ENCODE data around the gene CDC5L.

Gene CDC5L

GRCh38 chr6:44352259-44352658 is 35.2 kb upstream of the CDC5L start:
- H3K9ac ChIP-seq, result no peak overlapping the region
- no peak overlapping the region for H3K4me2 ChIP-seq (ENCODE audit: low read length)
- no peak for TF ChIP-seq CTCF (IDR thresholded peaks at IDR 0.05)
- no peaks in the 10 kb centered on the region for H3K9me3 ChIP-seq (ENCODE audit: control insufficient read depth, low read length)
- no peaks in the 10 kb centered on the region for H3K79me2 ChIP-seq
- H3K36me3 ChIP-seq (ENCODE audit: control insufficient read depth, insufficient read depth, low read length), result no peaks in the 10 kb centered on the region
- H3K4me1 ChIP-seq, result no peaks in the 10 kb centered on the region
- H3K4me3 ChIP-seq (ENCODE audit: low read depth, low read length), result no peak overlapping the region
- H3K27me3 ChIP-seq (ENCODE audit: control insufficient read depth, insufficient read depth, low read length), result no peaks in the 10 kb centered on the region
- no peak overlapping the region for H3K27ac ChIP-seq
- no peak overlapping the region for H2AFZ ChIP-seq

GRCh38 chr6:44353336-44353735 is 34.2 kb upstream of the CDC5L start:
- no peaks in the 10 kb centered on the region for H3K36me3 ChIP-seq (ENCODE audit: control insufficient read depth, insufficient read depth, low read length)
- H3K4me2 ChIP-seq (ENCODE audit: low read length), result no peak overlapping the region
- H3K4me1 ChIP-seq, result no peaks in the 10 kb centered on the region
- no peak overlapping the region for H2AFZ ChIP-seq
- H3K79me2 ChIP-seq, result no peaks in the 10 kb centered on the region
- H3K9me3 ChIP-seq (ENCODE audit: control insufficient read depth, low read length), result no peaks in the 10 kb centered on the region
- H3K27ac ChIP-seq, result no peak overlapping the region
- H3K27me3 ChIP-seq (ENCODE audit: control insufficient read depth, insufficient read depth, low read length), result no peaks in the 10 kb centered on the region
- H3K4me3 ChIP-seq (ENCODE audit: low read depth, low read length), result no peak overlapping the region
- no peak for TF ChIP-seq CTCF (IDR thresholded peaks at IDR 0.05)
- no peak overlapping the region for H3K9ac ChIP-seq

GRCh38 chr6:44355640-44356039 is 31.9 kb upstream of the CDC5L start:
- no peak overlapping the region for H3K27ac ChIP-seq

GRCh38 chr6:44356487-44356886 is 31.0 kb upstream of the CDC5L start:
- no peaks in the 10 kb centered on the region for H3K4me1 ChIP-seq
- H3K36me3 ChIP-seq (ENCODE audit: control insufficient read depth, insufficient read depth, low read length), result no peaks in the 10 kb centered on the region
- TF ChIP-seq CTCF (IDR thresholded peaks at IDR 0.05), result no peak
- no peaks in the 10 kb centered on the region for H3K27me3 ChIP-seq (ENCODE audit: control insufficient read depth, insufficient read depth, low read length)
- no peaks in the 10 kb centered on the region for H3K79me2 ChIP-seq
- no peak overlapping the region for H3K9ac ChIP-seq
- no peak overlapping the region for H3K27ac ChIP-seq
- no peaks in the 10 kb centered on the region for H3K9me3 ChIP-seq (ENCODE audit: control insufficient read depth, low read length)
- no peak overlapping the region for H3K4me2 ChIP-seq (ENCODE audit: low read length)
- no peak overlapping the region for H2AFZ ChIP-seq
- H3K4me3 ChIP-seq (ENCODE audit: low read depth, low read length), result no peak overlapping the region

More at GRCh38 chr6:44355640-44356039, 31.9 kb upstream of the CDC5L start:
- H2AFZ ChIP-seq, result no peak overlapping the region
- no peak overlapping the region for H3K9ac ChIP-seq
- H3K4me1 ChIP-seq, result no peaks in the 10 kb centered on the region
- no peaks in the 10 kb centered on the region for H3K36me3 ChIP-seq (ENCODE audit: control insufficient read depth, insufficient read depth, low read length)
- no peak overlapping the region for H3K4me3 ChIP-seq (ENCODE audit: low read depth, low read length)
- no peak overlapping the region for H3K4me2 ChIP-seq (ENCODE audit: low read length)
- no peaks in the 10 kb centered on the region for H3K9me3 ChIP-seq (ENCODE audit: control insufficient read depth, low read length)
- H3K27me3 ChIP-seq (ENCODE audit: control insufficient read depth, insufficient read depth, low read length), result no peaks in the 10 kb centered on the region
- TF ChIP-seq CTCF (IDR thresholded peaks at IDR 0.05), result no peak
- no peaks in the 10 kb centered on the region for H3K79me2 ChIP-seq

- Histone ChIP-seq H3K79me2 (no peaks in the 10 kb centered on the region), H3K9me3 (ENCODE audit: control insufficient read depth, low read length) (no peaks in the 10 kb centered on the region), H3K4me2 (ENCODE audit: low read length) (no peak overlapping the region), H3K36me3 (ENCODE audit: control insufficient read depth, insufficient read depth, low read length) (no peaks in the 10 kb centered on the region), H3K4me3 (ENCODE audit: low read depth, low read length) (no peak overlapping the region), H3K9ac (no peak overlapping the region), H3K27ac (no peak overlapping the region), H3K27me3 (ENCODE audit: control insufficient read depth, insufficient read depth, low read length) (no peaks in the 10 kb centered on the region), H2AFZ (no peak overlapping the region), H3K4me1 (no peaks in the 10 kb centered on the region)
- no peak for TF ChIP-seq CTCF (IDR thresholded peaks at IDR 0.05)
Measured at GRCh38 chr6:44359973-44360372, 27.5 kb upstream of the CDC5L start.

Data from parathyroid adenoma (tissue), 2 donors.